HepG2 (cell line): ENCODE measurements around the gene MICAL3. TPM values are rescaled to one million over a fixed set of nuclear protein-coding genes. Genes with fewer than 3 reads are reported as not detected.

Experiments
- ATAC-seq: fragments of 200-7000 bp; cut with Tn5 transposase; 3 replicates; pipeline ENCODE4 v1.9.1; 2020; ENCODE audit warnings: mild to moderate bottlenecking, moderate library complexity
- BruUV-seq: library from RNA; stranded (reverse); fragments of 400-500 nt; replicated peaks from 2 replicates; lab custom pipeline; 2021; lab: Mats Ljungman, UMichigan
- CTCF ChIA-PET: fragments of 300-600 bp; formaldehyde crosslinking; extraction: SDS; loops from one replicate; lab custom pipeline; 2021; ENCODE audit warnings: low total read pairs, inconsistent platforms, low intra/inter-chr PET ratio; lab: Yijun Ruan, JAX
- POLR2A ChIA-PET: fragments of 350-600 bp; sonication (Branson Sonifier 250); formaldehyde crosslinking; loops from one replicate; lab custom pipeline; 2020; ENCODE audit warnings: antibody characterized with exemption, inconsistent platforms; lab: Yijun Ruan, JAX
- DNase-seq: peaks from one replicate; pipeline ENCODE4 v3.0.0-alpha.2; 2015; ENCODE audit warnings: low spot score
- FAIRE-seq: peaks from 3 replicates; lab custom pipeline; 2011; peaks lifted over from hg19 to GRCh38; lab: Jason Lieb, UNC
- H2AFZ ChIP-seq: one replicate; pipeline ENCODE4 v1.6.1; 2011; ENCODE audit warnings: low read length, inconsistent platforms
- H3K27ac ChIP-seq: fragments of 300-600 bp; 3 replicates; pipeline ENCODE4 v1.8.0; 2011; ENCODE audit warnings: mixed run types, mild to moderate bottlenecking, mixed read lengths, low read length, inconsistent platforms; ENCODE audit not compliant: insufficient read depth; ENCODE audit errors: extremely low read length
- H3K27me3 ChIP-seq, 2 experiments: fragments of 200-600 bp in 1 of 2; 2 replicates in 1 of 2; 3 replicates in 1 of 2; pipeline versions ENCODE4 v1.6.0 to v1.8.0; 2011; ENCODE audit warnings: low read length in 2 of 2, mild to moderate bottlenecking in 2 of 2, moderate library complexity in 2 of 2, inconsistent platforms in 1 of 2; ENCODE audit not compliant: insufficient read depth in 2 of 2, control insufficient read depth in 1 of 2
- H3K36me3 ChIP-seq, 2 experiments: fragments of 200-600 bp in 1 of 2; replicated peaks in 1 of 2; 2 replicates in 1 of 2; 3 replicates in 1 of 2; pipeline versions ENCODE4 v1.5.1 to v1.8.0; 2011; ENCODE audit warnings: low read length in 2 of 2, inconsistent platforms in 1 of 2; ENCODE audit not compliant: insufficient read depth in 2 of 2, control insufficient read depth in 1 of 2
- H3K4me1 ChIP-seq: 2 replicates; pipeline ENCODE4 v1.5.1; 2012; ENCODE audit warnings: low read length, inconsistent platforms; ENCODE audit not compliant: insufficient read depth
- H3K4me2 ChIP-seq: 2 replicates; pipeline ENCODE4 v1.6.0; 2011; ENCODE audit warnings: low read depth, low read length, inconsistent platforms
- H3K4me3 ChIP-seq, 3 experiments: fragments of 200-600 bp in 1 of 3; sonication (generic), shearing (Covaris generic) in 1 of 3; replicated peaks in 1 of 3; 2 replicates each; pipeline ENCODE4 v1.5.1; 2011 to 2016; ENCODE audit warnings: low read length in 3 of 3, inconsistent platforms in 2 of 3, low read depth in 2 of 3, mild to moderate bottlenecking in 2 of 3, control low read depth in 1 of 3, mixed read lengths in 1 of 3; ENCODE audit not compliant: insufficient read depth in 1 of 3
- H3K79me2 ChIP-seq: one replicate; pipeline ENCODE4 v1.6.1; 2011; ENCODE audit warnings: low read length, inconsistent platforms; ENCODE audit not compliant: insufficient read depth
- H3K9ac ChIP-seq: 2 replicates; pipeline ENCODE4 v1.6.0; 2011; ENCODE audit warnings: mild to moderate bottlenecking, low read depth, low read length, inconsistent platforms; ENCODE audit not compliant: insufficient read depth
- H3K9me3 ChIP-seq: 2 replicates; pipeline ENCODE4 v1.5.1; 2012; ENCODE audit warnings: mild to moderate bottlenecking, low read length
- H4K20me1 ChIP-seq: 2 replicates; pipeline ENCODE4 v1.6.0; 2011; ENCODE audit warnings: inconsistent platforms, mild to moderate bottlenecking, low read length, moderate library complexity; ENCODE audit not compliant: insufficient read depth
- AHR ChIP-seq: IDR thresholded peaks from 2 replicates; pipeline ENCODE4 v1.6.1; 2018; ENCODE audit warnings: missing genetic modification reagents, missing compliant biosample characterization
- ATF7 ChIP-seq, 2 experiments: fragments of 450-650 bp in 1 of 2; sonication (generic) in 1 of 2; formaldehyde crosslinking in 1 of 2; IDR thresholded peaks; 2 replicates each; pipeline versions ENCODE4 v1.4.0 to v1.6.1; 2016 to 2020; ENCODE audit warnings: antibody characterized with exemption in 1 of 2, mild to moderate bottlenecking in 1 of 2, missing genetic modification reagents in 1 of 2
- CEBPB ChIP-seq: IDR thresholded peaks from 2 replicates; pipeline ENCODE4 v1.6.1; 2011; ENCODE audit warnings: low read depth, low read length, improper control_type of control experiment, borderline replicate concordance
- ELF1 ChIP-seq: sonication (generic); formaldehyde crosslinking; IDR thresholded peaks from 2 replicates; pipeline ENCODE4 v1.4.0; 2020; ENCODE audit warnings: missing genetic modification reagents
- HHEX ChIP-seq: IDR thresholded peaks from 2 replicates; pipeline ENCODE4 v1.6.1; 2016; ENCODE audit warnings: control low read depth
- SIN3A ChIP-seq: IDR thresholded peaks from 2 replicates; pipeline ENCODE4 v1.6.1; 2011; ENCODE audit warnings: low read depth, mild to moderate bottlenecking, control low read depth, low read length, borderline replicate concordance
- SP140L ChIP-seq: sonication (generic); formaldehyde crosslinking; IDR thresholded peaks from 2 replicates; pipeline ENCODE4 v1.4.0; 2020; ENCODE audit warnings: missing genetic modification reagents, borderline replicate concordance
- ZNF781 ChIP-seq: sonication (generic); formaldehyde crosslinking; IDR thresholded peaks from 2 replicates; pipeline ENCODE4 v1.5.1; 2020; ENCODE audit warnings: borderline replicate concordance, mild to moderate bottlenecking, missing genetic modification reagents; ENCODE audit errors: not compliant biosample characterization
- ZNF790 ChIP-seq: sonication (generic); formaldehyde crosslinking; IDR thresholded peaks from 2 replicates; pipeline ENCODE4 v1.8.0; 2022; ENCODE audit warnings: missing genetic modification reagents, mild to moderate bottlenecking, borderline replicate concordance
- ZSCAN30 ChIP-seq: sonication (generic); formaldehyde crosslinking; IDR thresholded peaks from 2 replicates; pipeline ENCODE4 v1.5.0; 2020; ENCODE audit warnings: mild to moderate bottlenecking, missing genetic modification reagents
- WGBS: methylation state at CpG from one replicate; pipeline ENCODE4 v1.1.6; 2017; ENCODE audit warnings: low lambda C conversion rate; 5-methylcytosine and 5-hydroxymethylcytosine counted together
- in situ Hi-C: cut with HindIII; loops from 2 replicates; pipeline ENCODE4 v1.10.0; 2017; ENCODE audit warnings: low pct_unique_long_range_greater_than_20kb; ENCODE audit not compliant: extremely low pct_ligation_motif_present
- intact Hi-C: fragments of 100-400 bp; cut with micrococcal nuclease; formaldehyde crosslinking; loops from one replicate; pipeline ENCODE4 v1.10.0; 2022; ENCODE audit not compliant: unreplicated experiment
- polyA plus RNA-seq, 8 experiments: library from polyadenylated mRNA; depleted of rRNA in 3 of 8; stranded (reverse) in 7 of 8; unstranded in 1 of 8; fragments of >200 nt; fragmentation: Illumina TruSeq in 4 of 8; extraction: Trizol in 4 of 8; gene quantifications; 2 replicates each; pipeline versions ENCODE4 v1.2.1 to v1.2.3, GENCODE V29; 2011 to 2016; ENCODE audit warnings: low read depth in 4 of 8, missing spikeins in 1 of 8, mixed read lengths in 1 of 8; ENCODE audit not compliant: insufficient read depth in 1 of 8
- total RNA-seq, 5 experiments: library from RNA; depleted of rRNA; stranded (reverse); fragments of >200 nt; fragmentation: Illumina TruSeq; extraction: Trizol; gene quantifications; 2 replicates each; pipeline ENCODE4 v1.2.3, GENCODE V29; 2016; ENCODE audit warnings: low read depth in 1 of 5
- TF ChIP-seq, protein P1 (sequence below): sonication (generic); formaldehyde crosslinking; IDR thresholded peaks from 2 replicates; pipeline ENCODE4 v1.4.0; 2020; ENCODE audit warnings: missing genetic modification reagents
- TF ChIP-seq, protein P2 (sequence below): sonication (generic); formaldehyde crosslinking; IDR thresholded peaks from 2 replicates; pipeline ENCODE4 v1.4.0; 2020; ENCODE audit warnings: mild to moderate bottlenecking, missing genetic modification reagents, borderline replicate concordance
- TF ChIP-seq, protein P3 (sequence below): sonication (generic); formaldehyde crosslinking; IDR thresholded peaks from 2 replicates; pipeline ENCODE4 v1.4.0; 2020; ENCODE audit warnings: missing genetic modification reagents, borderline replicate concordance

Gene MICAL3
- total and polyA plus RNA-seq, 2 of the 13 experiments (the other 11 are each of a cell fraction or from before 2014, with no cell fraction given): 5.3 to 12.5 TPM

DNA sequence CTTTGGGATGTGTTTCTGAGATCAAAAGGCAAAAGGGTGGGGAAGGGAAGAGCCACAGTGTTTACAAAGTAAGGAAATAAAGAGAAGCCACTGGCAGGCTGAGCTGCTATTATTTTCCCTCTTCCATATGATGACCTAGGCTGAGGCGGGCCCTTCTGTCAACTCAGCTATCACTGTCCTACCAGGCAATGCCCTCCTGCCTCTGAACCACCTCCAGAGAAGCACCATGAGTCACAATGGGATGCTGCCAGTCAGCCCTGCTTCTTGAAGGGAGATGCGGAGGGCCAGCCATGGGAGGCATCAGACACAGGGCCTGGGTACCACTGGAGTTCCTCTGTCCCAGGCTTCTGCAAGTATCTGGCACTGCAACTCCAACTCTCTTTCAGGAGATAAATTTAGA lies 142.2 kb downstream of the MICAL3 start:
- H3K9me3 ChIP-seq: no peaks in the 10 kb centered on the region
- no peak overlapping the region for H3K4me3 ChIP-seq
- H3K27me3 ChIP-seq: no peaks in the 10 kb centered on the region
- H3K4me1 ChIP-seq: no peaks in the 10 kb centered on the region
- H2AFZ ChIP-seq: no peak overlapping the region
- FAIRE-seq: no peak
- BruUV-seq: no TSS peak
- WGBS: 89% methylated on average over 2 of the region's 2 CpGs
- POLR2A ChIA-PET: no interaction called here
- in situ Hi-C loops: no loop called here
- no peaks in the 10 kb centered on the region for H3K79me2 ChIP-seq
- DNase-seq: no peak
- H4K20me1 ChIP-seq: no peaks in the 10 kb centered on the region
- no peak overlapping the region for H3K27ac ChIP-seq
- no peak overlapping the region for H3K9ac ChIP-seq
- H3K4me2 ChIP-seq: no peak overlapping the region
- peaks cover 9 to 61% of the 10 kb centered on the region in 2 experiments; a peak in 4 of 5 replicates for H3K36me3 ChIP-seq
- intact Hi-C loops: no loop called here
- CTCF ChIA-PET: no interaction called here
- no peak for ATAC-seq
- TF ChIP-seq HHEX (CRISPR knock-in tag): no peak
- TF ChIP-seq AHR (CRISPR knock-in tag): no peak
- TF ChIP-seq, protein P1, sequence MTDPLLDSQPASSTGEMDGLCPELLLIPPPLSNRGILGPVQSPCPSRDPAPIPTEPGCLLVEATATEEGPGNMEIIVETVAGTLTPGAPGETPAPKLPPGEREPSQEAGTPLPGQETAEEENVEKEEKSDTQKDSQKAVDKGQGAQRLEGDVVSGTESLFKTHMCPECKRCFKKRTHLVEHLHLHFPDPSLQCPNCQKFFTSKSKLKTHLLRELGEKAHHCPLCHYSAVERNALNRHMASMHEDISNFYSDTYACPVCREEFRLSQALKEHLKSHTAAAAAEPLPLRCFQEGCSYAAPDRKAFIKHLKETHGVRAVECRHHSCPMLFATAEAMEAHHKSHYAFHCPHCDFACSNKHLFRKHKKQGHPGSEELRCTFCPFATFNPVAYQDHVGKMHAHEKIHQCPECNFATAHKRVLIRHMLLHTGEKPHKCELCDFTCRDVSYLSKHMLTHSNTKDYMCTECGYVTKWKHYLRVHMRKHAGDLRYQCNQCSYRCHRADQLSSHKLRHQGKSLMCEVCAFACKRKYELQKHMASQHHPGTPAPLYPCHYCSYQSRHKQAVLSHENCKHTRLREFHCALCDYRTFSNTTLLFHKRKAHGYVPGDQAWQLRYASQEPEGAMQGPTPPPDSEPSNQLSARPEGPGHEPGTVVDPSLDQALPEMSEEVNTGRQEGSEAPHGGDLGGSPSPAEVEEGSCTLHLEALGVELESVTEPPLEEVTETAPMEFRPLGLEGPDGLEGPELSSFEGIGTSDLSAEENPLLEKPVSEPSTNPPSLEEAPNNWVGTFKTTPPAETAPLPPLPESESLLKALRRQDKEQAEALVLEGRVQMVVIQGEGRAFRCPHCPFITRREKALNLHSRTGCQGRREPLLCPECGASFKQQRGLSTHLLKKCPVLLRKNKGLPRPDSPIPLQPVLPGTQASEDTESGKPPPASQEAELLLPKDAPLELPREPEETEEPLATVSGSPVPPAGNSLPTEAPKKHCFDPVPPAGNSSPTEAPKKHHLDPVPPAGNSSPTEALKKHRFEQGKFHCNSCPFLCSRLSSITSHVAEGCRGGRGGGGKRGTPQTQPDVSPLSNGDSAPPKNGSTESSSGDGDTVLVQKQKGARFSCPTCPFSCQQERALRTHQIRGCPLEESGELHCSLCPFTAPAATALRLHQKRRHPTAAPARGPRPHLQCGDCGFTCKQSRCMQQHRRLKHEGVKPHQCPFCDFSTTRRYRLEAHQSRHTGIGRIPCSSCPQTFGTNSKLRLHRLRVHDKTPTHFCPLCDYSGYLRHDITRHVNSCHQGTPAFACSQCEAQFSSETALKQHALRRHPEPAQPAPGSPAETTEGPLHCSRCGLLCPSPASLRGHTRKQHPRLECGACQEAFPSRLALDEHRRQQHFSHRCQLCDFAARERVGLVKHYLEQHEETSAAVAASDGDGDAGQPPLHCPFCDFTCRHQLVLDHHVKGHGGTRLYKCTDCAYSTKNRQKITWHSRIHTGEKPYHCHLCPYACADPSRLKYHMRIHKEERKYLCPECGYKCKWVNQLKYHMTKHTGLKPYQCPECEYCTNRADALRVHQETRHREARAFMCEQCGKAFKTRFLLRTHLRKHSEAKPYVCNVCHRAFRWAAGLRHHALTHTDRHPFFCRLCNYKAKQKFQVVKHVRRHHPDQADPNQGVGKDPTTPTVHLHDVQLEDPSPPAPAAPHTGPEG (CRISPR knock-in tag): no peak
- TF ChIP-seq, protein P2, sequence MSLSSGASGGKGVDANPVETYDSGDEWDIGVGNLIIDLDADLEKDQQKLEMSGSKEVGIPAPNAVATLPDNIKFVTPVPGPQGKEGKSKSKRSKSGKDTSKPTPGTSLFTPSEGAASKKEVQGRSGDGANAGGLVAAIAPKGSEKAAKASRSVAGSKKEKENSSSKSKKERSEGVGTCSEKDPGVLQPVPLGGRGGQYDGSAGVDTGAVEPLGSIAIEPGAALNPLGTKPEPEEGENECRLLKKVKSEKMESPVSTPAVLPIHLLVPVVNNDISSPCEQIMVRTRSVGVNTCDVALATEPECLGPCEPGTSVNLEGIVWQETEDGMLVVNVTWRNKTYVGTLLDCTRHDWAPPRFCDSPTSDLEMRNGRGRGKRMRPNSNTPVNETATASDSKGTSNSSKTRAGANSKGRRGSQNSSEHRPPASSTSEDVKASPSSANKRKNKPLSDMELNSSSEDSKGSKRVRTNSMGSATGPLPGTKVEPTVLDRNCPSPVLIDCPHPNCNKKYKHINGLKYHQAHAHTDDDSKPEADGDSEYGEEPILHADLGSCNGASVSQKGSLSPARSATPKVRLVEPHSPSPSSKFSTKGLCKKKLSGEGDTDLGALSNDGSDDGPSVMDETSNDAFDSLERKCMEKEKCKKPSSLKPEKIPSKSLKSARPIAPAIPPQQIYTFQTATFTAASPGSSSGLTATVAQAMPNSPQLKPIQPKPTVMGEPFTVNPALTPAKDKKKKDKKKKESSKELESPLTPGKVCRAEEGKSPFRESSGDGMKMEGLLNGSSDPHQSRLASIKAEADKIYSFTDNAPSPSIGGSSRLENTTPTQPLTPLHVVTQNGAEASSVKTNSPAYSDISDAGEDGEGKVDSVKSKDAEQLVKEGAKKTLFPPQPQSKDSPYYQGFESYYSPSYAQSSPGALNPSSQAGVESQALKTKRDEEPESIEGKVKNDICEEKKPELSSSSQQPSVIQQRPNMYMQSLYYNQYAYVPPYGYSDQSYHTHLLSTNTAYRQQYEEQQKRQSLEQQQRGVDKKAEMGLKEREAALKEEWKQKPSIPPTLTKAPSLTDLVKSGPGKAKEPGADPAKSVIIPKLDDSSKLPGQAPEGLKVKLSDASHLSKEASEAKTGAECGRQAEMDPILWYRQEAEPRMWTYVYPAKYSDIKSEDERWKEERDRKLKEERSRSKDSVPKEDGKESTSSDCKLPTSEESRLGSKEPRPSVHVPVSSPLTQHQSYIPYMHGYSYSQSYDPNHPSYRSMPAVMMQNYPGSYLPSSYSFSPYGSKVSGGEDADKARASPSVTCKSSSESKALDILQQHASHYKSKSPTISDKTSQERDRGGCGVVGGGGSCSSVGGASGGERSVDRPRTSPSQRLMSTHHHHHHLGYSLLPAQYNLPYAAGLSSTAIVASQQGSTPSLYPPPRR (CRISPR knock-in tag): no peak
- no peak for TF ChIP-seq ZNF790 (CRISPR knock-in tag)
- no peak for TF ChIP-seq ZSCAN30 (CRISPR knock-in tag)
- TF ChIP-seq, protein P3, sequence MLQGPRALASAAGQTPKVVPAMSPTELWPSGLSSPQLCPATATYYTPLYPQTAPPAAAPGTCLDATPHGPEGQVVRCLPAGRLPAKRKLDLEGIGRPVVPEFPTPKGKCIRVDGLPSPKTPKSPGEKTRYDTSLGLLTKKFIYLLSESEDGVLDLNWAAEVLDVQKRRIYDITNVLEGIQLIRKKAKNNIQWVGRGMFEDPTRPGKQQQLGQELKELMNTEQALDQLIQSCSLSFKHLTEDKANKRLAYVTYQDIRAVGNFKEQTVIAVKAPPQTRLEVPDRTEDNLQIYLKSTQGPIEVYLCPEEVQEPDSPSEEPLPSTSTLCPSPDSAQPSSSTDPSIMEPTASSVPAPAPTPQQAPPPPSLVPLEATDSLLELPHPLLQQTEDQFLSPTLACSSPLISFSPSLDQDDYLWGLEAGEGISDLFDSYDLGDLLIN (CRISPR knock-in tag): no peak
- no peak for TF ChIP-seq SP140L (CRISPR knock-in tag)
- no peak for TF ChIP-seq ZNF781 (CRISPR knock-in tag)
- TF ChIP-seq ATF7 (IDR thresholded peaks at IDR 0.05): no peak
- TF ChIP-seq ATF7 (CRISPR knock-in tag; IDR thresholded peaks at IDR 0.05): no peak
- TF ChIP-seq ELF1 (CRISPR knock-in tag): no peak
- no peak for TF ChIP-seq SIN3A
- no peak for TF ChIP-seq CEBPB
